GM12878 (cell line): ENCODE data around the gene FAR2. TPM values are rescaled to one million over a fixed set of nuclear protein-coding genes. Genes with fewer than 3 reads are reported as not detected.

Experiments
- ATAC-seq: fragments of 200-7000 bp; cut with Tn5 transposase; 3 replicates; pipeline ENCODE4 v1.9.1; 2020; ENCODE audit warnings: mild to moderate bottlenecking, moderate library complexity
- BruUV-seq: library from RNA; stranded (reverse); fragments of 400-500 nt; replicated peaks from 2 replicates; lab custom pipeline; 2021; lab: Mats Ljungman, UMichigan
- CTCF ChIA-PET: fragments of 300-600 bp; sonication (Branson Sonifier 250); formaldehyde crosslinking; extraction: SDS; loops from one replicate; lab custom pipeline; 2021; ENCODE audit warnings: inconsistent platforms; lab: Yijun Ruan, JAX
- POLR2A ChIA-PET: fragments of 350-600 bp; formaldehyde crosslinking; extraction: SDS; loops from one replicate; lab custom pipeline; 2021; ENCODE audit warnings: inconsistent platforms; lab: Charles Lee
- RAD21 ChIA-PET: fragments of 300-600 bp; sonication (Branson Sonifier 250); formaldehyde crosslinking; loops from one replicate; lab custom pipeline; 2023; ENCODE audit warnings: antibody characterized with exemption; ENCODE audit not compliant: unreplicated experiment; lab: Charles Lee
- SMC1A ChIA-PET: fragments of 300-600 bp; sonication (Branson Sonifier 250); formaldehyde crosslinking; loops from one replicate; lab custom pipeline; 2023; ENCODE audit not compliant: unreplicated experiment, uncharacterized antibody; lab: Charles Lee
- DNase-seq: peaks from one replicate; pipeline ENCODE4 v3.0.0-alpha.2; 2011; ENCODE audit warnings: low read depth, low spot score
- FAIRE-seq: peaks from 3 replicates; lab custom pipeline; 2011; peaks lifted over from hg19 to GRCh38; lab: Jason Lieb, UNC
- H2AFZ ChIP-seq: 2 replicates; pipeline ENCODE4 v1.6.0; 2011; ENCODE audit warnings: low read depth, low read length, control low read depth; ENCODE audit not compliant: control insufficient read depth
- H3K27ac ChIP-seq: 2 replicates; pipeline ENCODE4 v1.5.1; 2011; ENCODE audit warnings: control low read depth; ENCODE audit not compliant: control insufficient read depth, insufficient read depth
- H3K27me3 ChIP-seq, 2 experiments: replicated peaks in 1 of 2; 2 replicates each; pipeline versions ENCODE4 v1.6.0 to v1.6.1; 2011; ENCODE audit warnings: low read length in 1 of 2; ENCODE audit not compliant: control insufficient read depth in 2 of 2, insufficient read depth in 2 of 2
- H3K36me3 ChIP-seq, 2 experiments: 2 replicates each; pipeline ENCODE4 v1.5.1; 2011; ENCODE audit warnings: low read length in 1 of 2; ENCODE audit not compliant: control insufficient read depth in 2 of 2, insufficient read depth in 2 of 2
- H3K4me1 ChIP-seq: 2 replicates; pipeline ENCODE4 v1.6.1; 2011; ENCODE audit warnings: mild to moderate bottlenecking, low read length, moderate library complexity, mixed read lengths; ENCODE audit not compliant: control insufficient read depth, insufficient read depth
- H3K4me2 ChIP-seq: 2 replicates; pipeline ENCODE4 v1.6.0; 2011; ENCODE audit warnings: control low read depth; ENCODE audit not compliant: control insufficient read depth, insufficient read depth
- H3K4me3 ChIP-seq: fragments of 200-600 bp; sonication (generic); 2 replicates; pipeline ENCODE4 v1.5.1; 2016
- H3K79me2 ChIP-seq: 2 replicates; pipeline ENCODE4 v1.6.0; 2011; ENCODE audit warnings: low read length; ENCODE audit not compliant: control insufficient read depth, insufficient read depth
- H3K9ac ChIP-seq: 2 replicates; pipeline ENCODE4 v1.8.0; 2011; ENCODE audit warnings: low read length, control low read depth, mixed read lengths; ENCODE audit not compliant: control insufficient read depth, insufficient read depth
- H3K9me3 ChIP-seq: replicated peaks from 3 replicates; pipeline ENCODE4 v1.5.1; 2011; ENCODE audit warnings: mild to moderate bottlenecking, low read length; ENCODE audit not compliant: control insufficient read depth, insufficient read depth
- H4K20me1 ChIP-seq: 2 replicates; pipeline ENCODE4 v1.6.0; 2011; ENCODE audit not compliant: control insufficient read depth, insufficient read depth
- BACH1 ChIP-seq: fragments of 450-650 bp; IDR thresholded peaks from 2 replicates; pipeline ENCODE4 v1.6.1; 2017; ENCODE audit warnings: mild to moderate bottlenecking, borderline replicate concordance
- CHD1 ChIP-seq: IDR thresholded peaks from 2 replicates; pipeline ENCODE4 v1.6.1; 2012; ENCODE audit warnings: low read depth, low read length, improper control_type of control experiment
- EED ChIP-seq: sonication (generic); IDR thresholded peaks from 2 replicates; pipeline ENCODE4 v1.6.1; 2016; ENCODE audit warnings: antibody characterized with exemption, low read depth
- EZH2 ChIP-seq: IDR thresholded peaks from 2 replicates; pipeline ENCODE4 v1.6.1; 2012; ENCODE audit warnings: low read depth, mild to moderate bottlenecking, control low read depth, inconsistent platforms, low read length, borderline replicate concordance; ENCODE audit not compliant: control insufficient read depth
- FOXK2 ChIP-seq: fragments of 450-650 bp; IDR thresholded peaks from 2 replicates; pipeline ENCODE4 v1.6.1; 2017; ENCODE audit warnings: mild to moderate bottlenecking, moderate library complexity
- KAT2A ChIP-seq: conservative IDR thresholded peaks from 2 replicates; pipeline ENCODE4 v1.6.1; 2011; ENCODE audit warnings: low read depth, low read length; ENCODE audit not compliant: control insufficient read depth
- MLLT1 ChIP-seq: fragments of 450-650 bp; IDR thresholded peaks from 2 replicates; pipeline ENCODE4 v1.6.1; 2016; ENCODE audit warnings: mild to moderate bottlenecking
- NFIC ChIP-seq: IDR thresholded peaks from 2 replicates; pipeline ENCODE4 v1.6.1; 2012; ENCODE audit warnings: low read depth, mild to moderate bottlenecking, inconsistent platforms, low read length, moderate library complexity
- NR2C1 ChIP-seq: fragments of 450-650 bp; IDR thresholded peaks from 2 replicates; pipeline ENCODE4 v1.6.1; 2017; ENCODE audit warnings: antibody characterized with exemption, mild to moderate bottlenecking, moderate library complexity
- RAD51 ChIP-seq: fragments of 450-650 bp; IDR thresholded peaks from 2 replicates; pipeline ENCODE4 v1.6.1; 2016; ENCODE audit warnings: moderate library complexity, mild to moderate bottlenecking, inconsistent platforms
- RCOR1 ChIP-seq: conservative IDR thresholded peaks from 2 replicates; pipeline ENCODE4 v1.6.1; 2012; ENCODE audit warnings: low read depth, low read length, improper control_type of control experiment
- SP1 ChIP-seq: IDR thresholded peaks from one replicate; pipeline ENCODE4 v1.6.1; 2011; ENCODE audit warnings: low read depth, low read length
- SRF ChIP-seq, 2 experiments: IDR thresholded peaks; 2 replicates each; pipeline ENCODE4 v1.6.1; 2011; ENCODE audit warnings: low read depth in 2 of 2, low read length in 2 of 2, mild to moderate bottlenecking in 1 of 2, moderate library complexity in 1 of 2
- STAT3 ChIP-seq: IDR thresholded peaks from 2 replicates; pipeline ENCODE4 v1.6.1; 2011; ENCODE audit warnings: low read depth, low read length, improper control_type of control experiment
- ZNF274 ChIP-seq: IDR thresholded peaks from one replicate; pipeline ENCODE4 v1.8.0; 2011; ENCODE audit not compliant: insufficient read length, insufficient read depth
- ZNF687 ChIP-seq: fragments of 450-650 bp; IDR thresholded peaks from 2 replicates; pipeline ENCODE4 v1.6.1; 2017; ENCODE audit warnings: mild to moderate bottlenecking, moderate library complexity
- WGBS: methylation state at CpG from one replicate; pipeline ENCODE4 v1.1.6; 2016; ENCODE audit warnings: low lambda C conversion rate; ENCODE audit not compliant: insufficient replicate concordance, insufficient coverage; ENCODE audit errors: missing lambda C conversion rate; 5-methylcytosine and 5-hydroxymethylcytosine counted together
- in situ Hi-C: fragments of 300-500 bp; cut with MboI; formaldehyde crosslinking; loops from 9 replicates; pipeline ENCODE4 v1.14.3; 2018; ENCODE audit warnings: mixed read lengths
- intact Hi-C: fragments of 100-400 bp; cut with micrococcal nuclease; formaldehyde crosslinking; loops from one replicate; pipeline ENCODE4 v1.14.2; 2022; ENCODE audit not compliant: unreplicated experiment
- polyA plus RNA-seq, 11 experiments: library from polyadenylated mRNA; depleted of rRNA in 4 of 11; unstranded in 6 of 11; stranded (reverse) in 5 of 11; fragments of >200 nt; fragmentation: Nextera tagmentation in 4 of 11; fragmentation: Illumina TruSeq in 1 of 11; extraction: Ambion mirVana in 4 of 11; extraction: Trizol in 1 of 11; gene quantifications; 1 replicate in 1 of 11; 2 replicates in 10 of 11; pipeline versions ENCODE4 v1.2.1 to v1.2.3, GENCODE V29; 2011 to 2016; ENCODE audit warnings: inconsistent platforms in 2 of 11, missing spikeins in 2 of 11, low read depth in 1 of 11
- total RNA-seq, 4 experiments: library from RNA; depleted of rRNA in 3 of 4; stranded (reverse); fragments of >200 nt in 3 of 4; fragmentation: Illumina TruSeq in 1 of 4; extraction: Trizol in 1 of 4; gene quantifications; 2 replicates each; pipeline versions ENCODE4 v1.2.1 to v1.2.3, GENCODE V29; 2013 to 2021

The FAR2 gene
- total and polyA plus RNA-seq, 10 of the 15 experiments (the other 5 are each of a cell fraction or from before 2014, with no cell fraction given): 0.50 to 1.1 (median 0.65) TPM

- in situ Hi-C loops: no loop called here
- ChIA-PET POLR2A (no interaction called here), RAD21 (no interaction called here), SMC1A (interaction anchor here (1.1 kb wide), 1 partner anchor 96 kb away, joined by 4 read pairs; no protein-coding TSS in a partner anchor), CTCF (no interaction called here)
- H3K4me2 ChIP-seq: no peak overlapping the region
- no peaks in the 10 kb centered on the region; the same call in 2 of the 3 replicates for H3K9me3 ChIP-seq
- BruUV-seq: no TSS peak
- H3K79me2 ChIP-seq: no peaks in the 10 kb centered on the region
- DNase-seq (no peak), FAIRE-seq (no peak), ATAC-seq (no peak)
- H3K36me3 ChIP-seq: no peaks in the 10 kb centered on the region
- H3K9ac ChIP-seq: no peak overlapping the region
- intact Hi-C loops: no loop called here
- H3K27ac ChIP-seq: no peak overlapping the region
- no peaks in the 10 kb centered on the region; a peak in 2 of 4 replicates for H3K27me3 ChIP-seq
- H2AFZ ChIP-seq: no peak overlapping the region
- WGBS: 0% methylated on average over 2 of the region's 2 CpGs
- no peak overlapping the region for H3K4me3 ChIP-seq
- H4K20me1 ChIP-seq: no peaks in the 10 kb centered on the region
- no peaks in the 10 kb centered on the region for H3K4me1 ChIP-seq
- TF ChIP-seq KAT2A: no peak
- no peak for TF ChIP-seq FOXK2
- TF ChIP-seq NFIC: no peak
- no peak for TF ChIP-seq EZH2
- no peak for TF ChIP-seq SRF (IDR thresholded peaks at IDR 0.05; ENCODE audit: low read depth in 2 of 2, low read length in 2 of 2)
- TF ChIP-seq NR2C1: no peak
- TF ChIP-seq MLLT1: no peak
- TF ChIP-seq EED: no peak
- TF ChIP-seq SP1: no peak
- no peak for TF ChIP-seq BACH1
- no peak for TF ChIP-seq CHD1
- TF ChIP-seq STAT3: no peak
- TF ChIP-seq RCOR1: no peak
- no peak for TF ChIP-seq ZNF687
- TF ChIP-seq RAD51: no peak
- no peak for TF ChIP-seq ZNF274
Measured at GRCh38 chr12:29223956-29224543, 75.0 kb downstream of the FAR2 start.
